HG03045 (cell line): ENCODE measurements around the gene APP.
"Not testable (repeated sequence)": the region's sequence is repeated elsewhere in the genome, so short reads cannot be mapped to it uniquely, and the experiment has no call there.

Experiments used
- ATAC-seq: cut with Tn5 transposase; IDR thresholded peaks from one replicate; pipeline ENCODE4 v1.9.1; 2021; ENCODE audit warnings: mild to moderate bottlenecking, moderate library complexity; ENCODE audit not compliant: unreplicated experiment

APP gene

GRCh38 chr21:26028183-26028582, 142.4 kb downstream of the APP start:
- ATAC-seq, result no peak

DNA sequence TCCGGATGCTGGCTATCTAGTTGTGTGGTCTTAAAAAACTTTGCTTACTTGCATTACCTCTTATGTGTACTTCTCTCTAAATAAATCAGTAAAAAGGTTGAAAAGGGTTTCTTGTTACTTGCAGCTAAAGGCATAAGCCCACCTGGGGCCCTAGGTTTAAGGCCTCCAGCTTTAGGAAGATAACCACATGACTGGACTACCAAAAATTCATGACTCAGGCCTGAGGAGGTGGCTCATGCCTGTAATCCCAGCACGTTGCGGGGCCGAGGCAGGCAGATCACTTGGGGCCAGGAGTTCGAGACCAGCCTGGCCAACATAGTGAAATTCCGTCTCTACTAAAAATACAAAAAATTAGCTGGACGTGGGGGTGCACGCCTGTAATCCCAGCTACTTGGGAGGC, 142.9 kb downstream of the APP start:
- ATAC-seq, result no peak

- ATAC-seq, result no peak
These were observed 144.7 kb downstream of the APP start for GRCh38 chr21:26025536-26026512.

- not testable (repeated sequence) for ATAC-seq
These were observed 147.2 kb downstream of the APP start for GRCh38 chr21:26023406-26023805.

DNA sequence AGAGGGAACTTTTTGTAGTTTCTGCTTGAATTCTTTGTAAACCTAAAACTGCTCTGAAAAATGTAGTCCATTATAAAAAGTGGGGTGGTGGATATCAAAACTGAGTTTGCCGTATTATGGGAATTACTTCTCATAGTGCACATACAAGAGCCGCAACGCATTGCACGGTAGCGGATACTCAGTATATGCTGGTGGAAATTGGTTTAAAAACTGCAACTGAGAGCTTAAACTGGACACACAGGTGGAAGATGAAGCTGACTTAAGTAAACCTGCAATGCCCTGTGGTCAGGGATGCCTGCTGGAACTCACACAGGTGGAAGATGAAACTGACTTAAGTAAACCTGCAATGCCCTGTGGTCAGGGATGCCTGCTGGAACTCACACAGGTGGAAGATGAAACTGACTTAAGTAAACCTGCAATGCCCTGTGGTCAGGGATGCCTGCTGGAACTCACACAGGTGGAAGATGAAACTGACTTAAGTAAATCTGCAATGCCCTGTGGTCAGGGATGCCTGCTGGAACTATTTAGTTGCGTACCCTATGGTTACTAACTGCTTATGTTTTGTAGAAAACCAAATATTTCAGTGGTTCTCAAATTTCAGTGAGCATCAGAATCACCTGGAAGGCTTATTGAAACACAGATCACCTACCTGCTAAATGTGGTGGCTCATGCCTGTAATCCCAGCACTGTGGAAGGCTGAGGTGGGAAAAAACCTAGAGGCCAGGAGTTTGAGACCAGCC, 147.8 kb downstream of the APP start:
- not testable (repeated sequence) for ATAC-seq

DNA sequence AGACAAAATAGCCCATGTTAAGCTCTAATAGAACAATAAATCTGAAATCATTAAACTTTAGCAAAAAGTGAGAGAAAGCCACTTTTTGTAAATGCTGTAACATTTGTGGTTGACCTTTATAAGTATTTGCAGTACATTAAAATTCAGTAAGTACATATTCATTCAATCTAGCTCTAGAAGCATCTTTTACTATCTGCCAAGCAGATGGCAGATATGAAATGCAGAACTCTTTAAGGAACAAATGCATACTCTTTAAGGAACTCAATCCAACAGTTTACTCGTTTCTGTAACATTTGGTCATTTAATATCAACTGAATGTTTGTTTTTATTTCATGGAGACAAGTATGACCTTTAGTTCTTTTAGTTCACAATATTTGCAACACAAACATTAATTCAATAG, 150.1 kb downstream of the APP start:
- ATAC-seq, result no peak

GRCh38 chr21:26020081-26020480, 150.5 kb downstream of the APP start:
- no peak for ATAC-seq

- no peak for ATAC-seq
These were observed 151.3 kb downstream of the APP start for GRCh38 chr21:26019236-26019635.

- ATAC-seq, result no peak
These were observed 156.6 kb downstream of the APP start for GRCh38 chr21:26013970-26014369.

- ATAC-seq, result not testable (repeated sequence)
These were observed 158.1 kb downstream of the APP start for GRCh38 chr21:26012482-26012881.

GRCh38 chr21:26011292-26011940, 159.2 kb downstream of the APP start:
- ATAC-seq, result no peak

- ATAC-seq, result no peak
These were observed 162.5 kb downstream of the APP start for GRCh38 chr21:26007951-26008498.

DNA sequence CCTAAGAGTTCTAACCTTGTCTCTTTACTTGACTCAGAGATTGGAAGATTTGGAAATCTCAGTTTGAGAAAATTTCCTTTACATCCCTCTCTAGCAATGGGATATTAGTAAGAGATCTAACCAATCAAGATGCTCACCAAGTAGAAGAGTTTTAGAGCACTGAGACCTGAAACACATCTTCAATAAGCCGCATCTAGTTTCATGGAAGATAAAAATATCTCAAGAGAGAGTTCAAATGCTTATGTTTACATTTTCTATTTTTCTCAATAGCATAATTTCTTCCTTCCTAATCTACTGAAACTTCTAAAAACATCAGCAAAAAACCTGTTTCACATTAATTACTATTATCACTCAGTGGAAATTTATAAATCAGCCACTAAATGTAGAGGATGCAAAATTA, 165.1 kb downstream of the APP start:
- ATAC-seq, result no peak

GRCh38 chr21:26003404-26003803, 167.2 kb downstream of the APP start:
- no peak for ATAC-seq

- ATAC-seq, result no peak
These were observed 169.2 kb downstream of the APP start for GRCh38 chr21:26001356-26001755.

DNA sequence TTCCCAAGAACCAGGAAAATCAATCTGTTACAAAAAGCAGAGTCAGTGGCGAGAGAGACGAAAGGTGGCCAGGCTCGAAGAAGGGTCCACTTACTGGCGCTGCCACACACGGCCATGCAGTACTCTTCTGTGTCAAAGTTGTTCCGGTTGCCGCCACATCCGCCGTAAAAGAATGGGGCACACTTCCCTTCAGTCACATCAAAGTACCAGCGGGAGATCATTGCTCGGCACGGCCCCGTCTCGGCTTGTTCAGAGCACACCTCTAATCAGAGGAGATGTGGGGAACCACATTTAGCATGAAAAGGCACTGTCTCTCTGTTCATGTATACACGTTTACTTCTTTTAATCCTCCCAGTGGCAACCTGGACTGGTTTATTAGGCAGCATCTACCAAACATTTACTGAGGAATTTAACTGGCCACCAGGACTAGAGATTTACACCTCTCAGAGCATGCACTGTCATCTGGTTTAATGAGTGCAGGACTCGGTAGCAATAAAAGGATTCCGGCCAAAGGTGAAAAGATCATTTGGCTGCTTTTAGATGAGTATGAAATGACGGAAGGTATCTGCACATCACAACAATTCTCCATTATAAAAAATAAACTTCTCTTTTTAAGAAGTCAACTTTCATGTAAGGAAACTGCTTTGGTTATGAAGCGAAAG, 170.5 kb downstream of the APP start:
- ATAC-seq, result no peak

- ATAC-seq, result no peak
These were observed 172.6 kb downstream of the APP start for GRCh38 chr21:25997788-25998611.

GRCh38 chr21:25995278-25995677, 175.3 kb downstream of the APP start:
- no peak for ATAC-seq

DNA sequence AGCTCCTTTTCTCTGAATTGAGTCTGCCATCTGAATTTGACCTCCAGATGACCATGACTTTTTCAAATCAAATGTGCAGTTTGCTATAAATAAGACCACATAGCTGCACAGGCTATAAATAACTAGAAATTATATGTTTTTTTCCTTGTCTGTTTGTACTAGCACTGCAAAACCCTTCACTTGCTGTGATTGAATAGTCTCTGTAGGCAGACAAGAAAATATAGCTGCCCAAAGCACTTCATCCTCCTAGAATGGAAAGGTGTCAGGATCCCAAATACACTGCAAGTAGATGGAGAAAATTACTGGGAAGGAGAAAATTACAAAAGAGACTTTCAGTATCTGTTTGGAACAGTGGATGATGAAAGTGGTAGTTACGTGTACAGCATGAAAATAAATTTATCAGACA, 175.8 kb downstream of the APP start:
- ATAC-seq, result no peak

GRCh38 chr21:25988738-25989137, 181.8 kb downstream of the APP start:
- no peak for ATAC-seq
